HG03095 (cell line): ENCODE data around the gene PSD2.

Source experiments
- ATAC-seq: cut with Tn5 transposase; IDR thresholded peaks from one replicate; pipeline ENCODE4 v1.9.1; 2021; ENCODE audit warnings: moderate library complexity; ENCODE audit not compliant: unreplicated experiment

Gene PSD2

GRCh38 chr5:139763280-139763929 lies 32.2 kb upstream of the PSD2 start:
- no peak for ATAC-seq

GRCh38 chr5:139763930-139764791 lies 31.4 kb upstream of the PSD2 start:
- no peak for ATAC-seq

- no peak for ATAC-seq
Measured at GRCh38 chr5:139764886-139765408, 30.7 kb upstream of the PSD2 start.

- peak; percentile 77 for ATAC-seq
Measured at GRCh38 chr5:139765409-139766217, 30.0 kb upstream of the PSD2 start.

- ATAC-seq: no peak
Measured at GRCh38 chr5:139767960-139768359, 27.6 kb upstream of the PSD2 start.

- ATAC-seq: no peak
Measured at GRCh38 chr5:139768807-139769465, 26.7 kb upstream of the PSD2 start.

- no peak for ATAC-seq
Measured at GRCh38 chr5:139769477-139769876, 26.1 kb upstream of the PSD2 start.

GRCh38 chr5:139770722-139771121 lies 24.9 kb upstream of the PSD2 start:
- no peak for ATAC-seq

- ATAC-seq: no peak
Measured at GRCh38 chr5:139772089-139772791, 23.4 kb upstream of the PSD2 start.

- ATAC-seq: no peak
Measured at GRCh38 chr5:139772927-139773690, 22.5 kb upstream of the PSD2 start.

- no peak for ATAC-seq
Measured at GRCh38 chr5:139774980-139775661, 20.5 kb upstream of the PSD2 start.

GRCh38 chr5:139775872-139776271 lies 19.7 kb upstream of the PSD2 start:
- ATAC-seq: no peak

GRCh38 chr5:139776861-139777260 lies 18.7 kb upstream of the PSD2 start:
- ATAC-seq: no peak

GRCh38 chr5:139783436-139783965 lies 12.1 kb upstream of the PSD2 start:
- ATAC-seq: no peak

- no peak for ATAC-seq
Measured at GRCh38 chr5:139784488-139784887, 11.1 kb upstream of the PSD2 start.

GRCh38 chr5:139787257-139787567 lies 8.4 kb upstream of the PSD2 start:
- ATAC-seq: no peak

GRCh38 chr5:139787568-139788293 lies 7.9 kb upstream of the PSD2 start:
- peak; percentile 67 for ATAC-seq

- no peak for ATAC-seq
Measured at GRCh38 chr5:139788294-139788910, 7.2 kb upstream of the PSD2 start.
